ENCODE results near the gene NOP9. TPM values are rescaled to one million over a fixed set of nuclear protein-coding genes. Genes with fewer than 3 reads are reported as not detected.
"Not testable (repeated sequence)": the region's sequence is repeated elsewhere in the genome, so short reads cannot be mapped to it uniquely, and the experiment has no call there.

The NOP9 gene
- total RNA-seq, 1 donor from 2014 or later, result 31.3 TPM

DNA sequence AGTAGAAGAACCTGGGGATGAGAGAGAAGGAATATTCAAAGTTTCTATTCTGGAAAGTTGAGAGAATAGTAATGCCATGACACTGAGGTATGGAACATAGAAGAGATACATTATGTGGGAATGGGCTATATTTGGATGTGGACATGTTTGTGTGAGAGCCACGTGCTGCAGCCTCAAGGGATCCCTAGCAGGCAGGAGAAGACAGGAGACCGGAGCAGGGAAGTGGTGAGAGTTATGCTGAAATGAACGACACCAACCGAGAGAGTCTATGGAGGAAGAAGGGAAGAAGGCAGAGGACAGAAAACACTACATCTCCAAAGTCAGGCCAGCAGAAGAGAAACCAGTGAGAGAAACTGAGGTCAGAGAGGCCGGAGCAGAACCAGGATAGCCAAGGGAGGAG, 50.1 kb downstream of the NOP9 start:
- no peak for DNase-seq (ENCODE audit: low read depth, low spot score)

DNA sequence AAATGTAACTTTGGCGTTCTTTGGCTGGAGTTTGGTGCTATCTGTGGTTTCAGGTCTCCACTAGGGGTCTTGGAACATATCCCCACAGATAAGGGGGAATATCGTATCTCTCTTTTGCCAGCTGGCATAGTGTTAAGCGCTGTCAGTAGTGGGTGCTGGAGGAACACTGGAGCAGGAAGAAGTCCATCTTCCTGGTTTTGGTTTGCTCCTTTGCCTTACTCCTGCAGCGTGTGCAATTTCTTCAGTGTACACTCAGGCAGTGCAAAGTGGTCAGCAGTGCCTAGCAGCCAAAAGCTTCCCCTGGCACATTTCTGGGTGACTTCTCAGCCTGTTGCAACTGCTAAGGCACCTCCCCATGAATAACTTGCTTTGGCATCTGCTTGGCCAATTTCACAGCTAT, 51.9 kb downstream of the NOP9 start:
- DNase-seq (ENCODE audit: low read depth, low spot score), result no peak

DNA sequence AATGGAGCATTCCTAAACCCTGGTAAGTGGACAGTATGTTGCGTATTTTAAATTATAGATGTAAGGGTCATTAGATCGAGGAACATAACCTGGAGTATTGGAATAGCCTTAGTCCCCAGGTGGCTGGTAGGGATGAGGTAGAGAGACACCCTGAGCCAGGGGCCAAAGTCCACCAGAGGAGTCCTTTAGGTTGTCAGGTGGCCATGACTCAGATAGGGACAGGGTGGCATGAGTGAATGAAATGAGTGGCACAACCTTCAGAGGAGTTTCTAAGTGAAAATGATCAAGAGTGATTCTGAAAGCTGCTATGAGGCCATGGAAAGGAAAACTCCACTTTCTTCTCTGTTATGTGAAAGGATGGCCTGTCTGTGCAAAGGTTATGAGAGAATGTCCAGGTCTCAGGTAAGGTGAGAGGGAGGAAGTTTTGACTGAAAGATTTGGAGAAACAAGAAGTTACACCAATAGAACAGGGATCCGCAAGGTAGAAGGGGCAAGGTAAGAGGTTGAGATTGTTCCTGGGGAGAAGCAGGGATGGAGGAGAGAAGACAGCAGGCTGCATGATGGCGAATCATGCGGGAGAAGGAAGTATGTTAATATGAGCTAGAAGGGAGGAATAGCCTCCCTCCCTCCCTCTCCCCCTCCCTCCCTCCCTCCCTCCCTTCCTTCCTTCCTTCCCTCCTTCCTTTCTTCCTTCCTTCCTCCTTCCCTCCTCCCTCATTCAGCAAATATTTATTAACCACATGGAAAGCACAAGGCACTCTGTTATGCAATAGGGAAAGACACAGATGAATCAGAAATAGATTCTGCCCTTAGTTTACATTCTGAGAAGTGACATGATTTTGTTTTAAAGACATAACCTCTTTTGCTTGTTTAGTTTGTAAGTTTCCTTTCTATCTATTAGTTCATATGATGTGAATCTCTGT, 54.2 kb downstream of the NOP9 start:
- no peak for DNase-seq (ENCODE audit: low read depth, low spot score)

DNA sequence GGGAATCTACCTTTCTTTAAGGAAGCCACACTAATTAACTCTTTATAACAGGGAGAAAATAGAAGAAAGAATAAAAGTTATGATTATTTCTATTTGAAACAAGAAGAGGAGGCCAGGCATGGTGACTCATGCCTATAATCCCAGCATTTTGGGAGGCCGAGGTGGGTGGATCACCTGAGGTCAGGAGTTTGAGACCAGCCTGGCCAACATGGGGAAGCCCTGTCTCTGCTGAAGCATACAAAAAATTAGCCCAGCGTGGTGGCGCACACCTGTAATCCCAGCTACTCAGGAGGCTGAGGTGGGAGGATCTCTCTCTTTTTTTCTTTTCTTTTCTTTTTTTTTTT, 54.8 kb downstream of the NOP9 start:
- not testable (repeated sequence) for DNase-seq (ENCODE audit: low read depth, low spot score)

DNA sequence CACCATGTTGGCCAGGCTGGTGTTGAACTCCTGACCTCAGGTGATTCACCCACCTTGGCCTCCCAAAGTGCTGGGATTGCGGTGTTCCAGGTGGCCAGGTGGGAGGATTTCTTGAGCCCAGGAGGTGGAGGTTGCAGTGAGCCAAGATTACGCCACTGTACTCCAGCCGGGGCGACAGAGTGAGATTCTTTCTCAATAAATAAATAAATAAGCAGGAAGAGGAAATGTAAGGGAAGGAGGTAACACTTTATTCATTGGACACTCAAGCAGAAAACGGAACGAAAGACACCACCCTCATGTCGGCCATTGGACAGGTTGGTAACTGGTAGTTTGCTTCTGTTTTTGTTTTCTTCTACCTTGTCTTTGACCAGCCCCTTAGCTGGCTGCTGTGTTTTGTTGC, 55.4 kb downstream of the NOP9 start:
- DNase-seq (ENCODE audit: low read depth, low spot score), result no peak

DNA sequence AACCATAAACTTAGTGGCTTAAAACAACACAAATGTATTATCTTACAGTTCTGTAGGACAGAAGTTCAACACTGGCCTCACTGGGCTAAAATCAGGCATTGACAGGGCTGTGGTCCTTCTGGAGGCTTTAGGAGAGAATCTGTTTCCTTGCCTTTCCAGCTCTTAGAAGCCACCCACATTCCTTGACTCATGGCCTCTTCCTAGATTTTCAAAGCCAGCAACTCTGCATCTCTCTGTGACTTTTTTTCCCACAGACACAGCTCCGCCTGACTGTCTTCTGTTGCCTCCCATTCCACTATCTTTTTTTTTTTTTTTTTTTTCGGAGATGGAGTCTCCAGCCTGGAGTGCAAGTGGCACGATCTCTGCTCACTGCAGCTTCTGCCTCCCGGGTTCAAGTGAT, 56.6 kb downstream of the NOP9 start:
- no peak for DNase-seq (ENCODE audit: low read depth, low spot score)

Other genes starting within 250 kb of the NOP9 start
- under 0.01 and 0.04 TPM in 2 replicates for gene CARMIL3, start 247.8 kb upstream of the NOP9 start, total RNA-seq
- not detected in 2 replicates for gene CPNE6, start 228.3 kb upstream of the NOP9 start, total RNA-seq
- 9.8 and 18.5 TPM in 2 replicates for gene PCK2, start 205.5 kb upstream of the NOP9 start, total RNA-seq
- gene DCAF11, start 185.1 kb upstream of the NOP9 start, total RNA-seq, result 50.1 and 61.2 TPM in 2 replicates
- gene NRL, start 184.9 kb upstream of the NOP9 start, total RNA-seq, result 0.33 and 0.56 TPM in 2 replicates
- gene FITM1, start 169.2 kb upstream of the NOP9 start, total RNA-seq, result 0.13 TPM in 1 of 2 replicates, not detected in the other
- gene PSME1, start 163.7 kb upstream of the NOP9 start, total RNA-seq, result 121 and 126 TPM in 2 replicates
- 22.7 and 27.6 TPM in 2 replicates for gene EMC9, start 158.3 kb upstream of the NOP9 start, total RNA-seq
- gene PSME2, start 153.2 kb upstream of the NOP9 start, total RNA-seq, result 155 and 175 TPM in 2 replicates
- gene RNF31, start 152.4 kb upstream of the NOP9 start, total RNA-seq, result 34.1 and 36.2 TPM in 2 replicates
- gene IRF9, start 138.6 kb upstream of the NOP9 start, total RNA-seq, result 42.1 and 48.9 TPM in 2 replicates
- 1.6 and 4.1 TPM in 2 replicates for gene REC8, start 127.8 kb upstream of the NOP9 start, total RNA-seq
- gene IPO4, start 111.0 kb upstream of the NOP9 start, total RNA-seq, result 57.2 and 58.4 TPM in 2 replicates
- 48.9 and 67.2 TPM in 2 replicates for gene TM9SF1, start 104.4 kb upstream of the NOP9 start, total RNA-seq
- 0.20 TPM in 1 of 2 replicates, not detected in the other for gene TSSK4, start 94.2 kb upstream of the NOP9 start, total RNA-seq
- 27.7 and 36.5 TPM in 2 replicates for gene CHMP4A, start 86.4 kb upstream of the NOP9 start, total RNA-seq
- gene MDP1, start 83.8 kb upstream of the NOP9 start, total RNA-seq, result 6.9 and 13.1 TPM in 2 replicates
- gene NEDD8, start 67.5 kb upstream of the NOP9 start, total RNA-seq, result 219 and 229 TPM in 2 replicates
- gene GMPR2, start 66.9 kb upstream of the NOP9 start, total RNA-seq, result 97.8 and 115 TPM in 2 replicates
- gene TINF2, start 57.2 kb upstream of the NOP9 start, total RNA-seq, result 49.1 and 55.5 TPM in 2 replicates
- 0.40 and 0.74 TPM in 2 replicates for gene TGM1, start 36.7 kb upstream of the NOP9 start, total RNA-seq
- gene RABGGTA, start 28.3 kb upstream of the NOP9 start, total RNA-seq, result 21.0 and 21.6 TPM in 2 replicates
- gene DHRS1, start 70 bp upstream of the NOP9 start, total RNA-seq, result 6.4 and 12.7 TPM in 2 replicates
- gene CIDEB, start 8.1 kb downstream of the NOP9 start, total RNA-seq, result 1.1 and 2.8 TPM in 2 replicates
- 3.6 and 4.2 TPM in 2 replicates for gene LTB4R2, start 10.3 kb downstream of the NOP9 start, total RNA-seq
- gene LTB4R, start 11.7 kb downstream of the NOP9 start, total RNA-seq, result 1.9 and 2.6 TPM in 2 replicates
- 36.3 and 41.8 TPM in 2 replicates for gene ADCY4, start 35.2 kb downstream of the NOP9 start, total RNA-seq
- gene RIPK3, start 40.1 kb downstream of the NOP9 start, total RNA-seq, result 3.7 and 3.9 TPM in 2 replicates
- gene NFATC4, start 68.3 kb downstream of the NOP9 start, total RNA-seq, result 16.1 and 19.1 TPM in 2 replicates
- gene NYNRIN, start 99.2 kb downstream of the NOP9 start, total RNA-seq, result 9.8 and 10.5 TPM in 2 replicates
- 0.86 and 1.8 TPM in 2 replicates for gene CBLN3, start 129.8 kb downstream of the NOP9 start, total RNA-seq
- gene KHNYN, start 130.1 kb downstream of the NOP9 start, total RNA-seq, result 53.9 and 72.1 TPM in 2 replicates
- 10.4 TPM in 2 replicates for gene SDR39U1, start 142.9 kb downstream of the NOP9 start, total RNA-seq
- gene CMA1, start 208.4 kb downstream of the NOP9 start, total RNA-seq, result not detected in 2 replicates

All from pulmonary artery endothelial cell (primary cell).